ENCODE results near the gene USP33.
A peak's percentile ranks its signal among the peaks of the same experiment; 100 is the strongest.
"Not testable (repeated sequence)": the region's sequence is repeated elsewhere in the genome, so short reads cannot be mapped to it uniquely, and the experiment has no call there.

The USP33 gene

DNA sequence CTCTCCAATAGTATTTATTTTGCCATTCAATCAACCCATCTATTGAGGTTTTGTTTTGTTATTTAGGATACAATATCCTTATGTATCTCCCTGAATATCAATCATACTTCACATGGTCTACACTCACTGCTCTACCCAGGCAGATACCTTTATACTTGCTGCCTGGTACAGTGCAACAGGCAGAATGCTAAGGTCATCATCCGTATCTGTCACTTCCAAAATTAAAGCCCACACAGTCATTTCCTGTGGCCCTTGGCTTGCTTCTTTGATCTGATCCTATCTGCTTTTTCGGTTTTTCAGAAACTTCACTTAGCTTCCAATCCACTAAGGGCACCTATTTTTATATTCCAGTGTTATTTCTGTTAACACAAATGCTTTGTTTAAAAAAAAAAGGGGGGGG, 54.9 kb downstream of the USP33 start:
- H3K4me3 ChIP-seq (ENCODE audit: low read length), result no peak overlapping the region
- TF ChIP-seq, protein P1, sequence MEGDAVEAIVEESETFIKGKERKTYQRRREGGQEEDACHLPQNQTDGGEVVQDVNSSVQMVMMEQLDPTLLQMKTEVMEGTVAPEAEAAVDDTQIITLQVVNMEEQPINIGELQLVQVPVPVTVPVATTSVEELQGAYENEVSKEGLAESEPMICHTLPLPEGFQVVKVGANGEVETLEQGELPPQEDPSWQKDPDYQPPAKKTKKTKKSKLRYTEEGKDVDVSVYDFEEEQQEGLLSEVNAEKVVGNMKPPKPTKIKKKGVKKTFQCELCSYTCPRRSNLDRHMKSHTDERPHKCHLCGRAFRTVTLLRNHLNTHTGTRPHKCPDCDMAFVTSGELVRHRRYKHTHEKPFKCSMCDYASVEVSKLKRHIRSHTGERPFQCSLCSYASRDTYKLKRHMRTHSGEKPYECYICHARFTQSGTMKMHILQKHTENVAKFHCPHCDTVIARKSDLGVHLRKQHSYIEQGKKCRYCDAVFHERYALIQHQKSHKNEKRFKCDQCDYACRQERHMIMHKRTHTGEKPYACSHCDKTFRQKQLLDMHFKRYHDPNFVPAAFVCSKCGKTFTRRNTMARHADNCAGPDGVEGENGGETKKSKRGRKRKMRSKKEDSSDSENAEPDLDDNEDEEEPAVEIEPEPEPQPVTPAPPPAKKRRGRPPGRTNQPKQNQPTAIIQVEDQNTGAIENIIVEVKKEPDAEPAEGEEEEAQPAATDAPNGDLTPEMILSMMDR (conservative IDR thresholded peaks at IDR 0.05; ENCODE audit: low read depth, low read length), result no peak
- DNase-seq (ENCODE audit: low read depth), result no peak

DNA sequence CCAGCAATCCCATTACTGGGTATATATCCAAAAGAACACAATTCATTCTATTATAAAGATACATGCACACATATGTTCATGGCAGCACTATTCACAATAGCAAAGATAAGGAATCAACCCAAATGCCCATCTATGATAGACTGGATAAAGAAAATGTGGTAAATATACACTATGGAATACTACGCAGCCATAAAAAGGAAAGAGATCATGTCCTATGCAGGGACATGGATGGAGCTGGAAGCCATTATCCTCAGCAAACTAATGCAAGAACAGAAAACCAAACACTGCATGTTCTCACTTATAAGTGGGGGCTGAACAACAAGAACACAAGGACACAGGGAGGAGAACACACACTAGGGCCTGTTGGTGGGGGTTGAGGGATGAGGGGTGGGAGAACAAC, 60.0 kb downstream of the USP33 start:
- DNase-seq (ENCODE audit: low read depth); H3K4me3 ChIP-seq (ENCODE audit: low read length): not testable (repeated sequence)

DNA sequence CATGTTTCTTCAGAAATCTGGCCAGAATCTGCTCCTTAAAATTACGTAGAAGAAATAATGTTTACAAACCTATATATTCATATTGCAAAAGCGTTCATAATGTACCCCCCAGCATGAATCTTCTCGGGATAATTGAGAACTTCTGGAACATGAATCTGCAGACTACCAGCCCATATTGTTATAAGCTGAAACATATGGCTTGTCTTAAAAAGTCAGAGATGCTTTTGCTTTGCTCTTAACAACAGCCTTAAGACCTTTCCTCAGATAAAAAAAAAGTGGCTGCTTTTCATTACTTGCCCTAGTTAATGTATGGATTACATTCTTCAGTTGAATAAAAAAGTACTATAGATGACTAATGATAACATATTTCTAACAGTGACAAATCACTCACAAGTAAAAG, 62.2 kb downstream of the USP33 start:
- H3K4me3 ChIP-seq (ENCODE audit: low read length), result no peak overlapping the region
- TF ChIP-seq, protein P1 (conservative IDR thresholded peaks at IDR 0.05; ENCODE audit: low read depth, low read length), result no peak
- DNase-seq (ENCODE audit: low read depth), result no peak

DNA sequence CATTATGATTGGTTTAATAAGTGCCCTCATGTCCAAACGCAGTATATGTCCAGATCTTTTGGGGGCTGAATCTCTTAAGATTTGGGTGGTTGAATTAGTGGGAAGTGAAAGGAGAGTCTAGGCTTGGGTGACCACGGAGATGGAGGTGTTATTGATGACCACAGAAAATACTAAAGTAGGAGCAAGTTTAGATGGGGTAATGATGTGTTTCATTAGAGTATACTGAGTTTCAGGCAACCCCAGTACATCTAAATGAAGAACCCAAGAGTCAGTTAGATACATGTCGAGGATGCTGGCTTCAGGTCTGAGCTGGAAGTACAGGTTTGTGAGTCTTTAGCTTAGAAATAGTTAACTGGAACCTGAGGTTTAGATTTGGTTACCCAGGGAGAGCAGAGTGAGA, 70.7 kb downstream of the USP33 start:
- no peak overlapping the region for H3K4me3 ChIP-seq (ENCODE audit: low read length)
- DNase-seq (ENCODE audit: low read depth), result no peak
- TF ChIP-seq, protein P1 (conservative IDR thresholded peaks at IDR 0.05; ENCODE audit: low read depth, low read length), result no peak

DNA sequence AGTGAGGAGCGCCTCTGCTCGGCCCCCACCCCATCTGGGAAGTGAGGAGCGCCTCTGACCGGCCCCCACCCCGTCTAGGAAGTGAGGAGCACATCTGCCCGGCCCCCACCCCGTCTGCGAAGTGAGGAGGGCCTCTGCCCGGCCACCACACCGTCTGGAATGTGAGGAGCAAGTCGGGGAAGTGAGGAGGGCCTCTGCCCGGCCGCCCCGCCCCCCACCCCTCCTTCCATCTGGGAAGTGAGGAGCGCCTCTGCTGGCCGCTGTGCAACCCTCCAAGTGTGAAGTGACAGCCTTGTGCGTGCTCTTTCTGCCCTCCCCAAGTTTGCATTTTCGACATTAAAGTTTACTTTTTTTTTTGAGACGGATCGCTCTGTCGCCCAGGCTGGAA, 72.1 kb downstream of the USP33 start:
- no peak for DNase-seq (ENCODE audit: low read depth)
- TF ChIP-seq, protein P1 (conservative IDR thresholded peaks at IDR 0.05; ENCODE audit: low read depth, low read length), result peak; percentile 52
- peak overlapping the region; percentile 10 for H3K4me3 ChIP-seq (ENCODE audit: low read length)

DNA sequence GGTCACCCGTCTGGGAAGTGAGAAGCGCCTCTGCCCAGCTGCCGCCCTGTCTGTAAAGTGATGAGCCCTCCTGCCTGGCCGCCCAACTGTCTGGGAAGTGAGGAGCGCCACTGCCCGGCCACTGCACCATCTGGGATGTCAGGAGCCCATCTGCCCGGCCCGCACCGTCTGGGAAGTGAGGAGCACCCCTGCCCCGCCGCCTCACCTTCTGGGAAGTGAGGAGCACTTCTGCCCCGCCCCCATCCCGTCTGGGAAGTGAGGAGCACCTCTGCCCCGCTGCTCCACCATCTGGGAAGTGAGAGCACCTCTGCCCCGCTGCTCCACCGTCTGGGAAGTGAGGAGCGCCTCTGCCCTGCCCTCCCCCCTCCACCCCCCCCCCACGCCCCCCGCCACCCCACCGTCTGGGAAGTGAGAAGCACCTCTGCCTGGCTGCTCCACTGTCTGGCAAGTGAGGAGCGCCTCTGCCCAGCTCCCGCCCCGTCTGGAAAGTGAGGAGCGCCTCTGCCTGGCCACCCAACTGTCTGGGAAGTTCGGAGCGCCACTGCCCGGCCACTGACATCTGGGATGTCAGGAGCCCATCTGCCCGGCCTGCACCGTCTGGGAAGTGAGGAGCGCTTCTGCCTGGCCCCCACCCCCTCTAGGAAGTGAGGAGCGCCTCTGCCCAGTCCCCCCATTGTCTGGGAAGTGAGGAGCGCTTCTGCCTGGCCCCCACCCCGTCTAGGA, 72.7 kb downstream of the USP33 start:
- DNase-seq (ENCODE audit: low read depth), result no peak
- no peak overlapping the region for H3K4me3 ChIP-seq (ENCODE audit: low read length)
- TF ChIP-seq, protein P1 (conservative IDR thresholded peaks at IDR 0.05; ENCODE audit: low read depth, low read length), result no peak

DNA sequence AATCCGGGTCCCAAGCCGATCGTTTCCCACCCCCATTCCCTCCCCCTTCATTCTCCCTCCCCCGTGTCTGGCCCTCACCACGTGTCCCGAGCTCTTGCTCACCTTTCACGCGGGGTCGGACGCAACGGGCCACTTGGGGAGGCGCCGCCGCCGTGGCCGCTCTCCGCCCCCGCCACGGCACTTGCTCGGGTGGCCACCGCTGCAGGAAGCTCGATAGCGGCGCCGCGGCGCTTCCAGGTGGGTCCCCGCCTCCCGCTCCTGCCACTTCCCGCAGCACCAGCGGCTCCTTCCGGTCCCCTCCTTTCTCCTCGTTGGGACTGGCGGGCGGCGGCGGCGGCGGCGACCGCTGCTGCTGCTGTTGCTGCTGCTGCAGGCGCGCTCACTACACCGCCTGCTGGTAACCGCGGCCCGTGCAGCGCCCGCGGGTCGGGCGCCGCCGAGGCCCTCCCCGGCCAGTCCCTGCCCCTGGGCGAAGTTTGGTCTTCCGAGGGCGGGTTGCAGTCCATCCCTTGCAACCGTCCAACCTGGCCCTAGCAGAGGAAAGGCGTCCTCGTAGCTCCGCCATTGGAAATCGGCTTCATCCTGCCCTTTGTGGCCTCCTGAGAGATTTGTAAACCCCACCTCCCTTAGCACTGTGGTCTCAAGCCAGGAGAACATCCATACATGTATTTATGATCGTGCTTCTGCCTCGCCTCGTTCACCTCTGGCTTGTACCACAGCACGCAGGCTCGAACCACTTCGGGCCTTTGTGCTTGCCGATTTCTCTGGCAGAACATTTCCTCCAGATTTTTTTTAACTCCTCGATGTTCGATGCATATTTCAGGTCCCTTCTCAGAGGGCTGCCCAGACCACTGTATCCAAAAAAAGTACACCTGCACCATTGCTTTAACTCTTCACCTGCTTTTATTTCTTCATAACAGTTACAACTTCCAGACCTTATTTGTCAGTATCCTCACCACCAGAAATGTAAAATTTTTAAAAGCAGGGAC, 76.2 kb downstream of the USP33 start:
- TF ChIP-seq, protein P1 (conservative IDR thresholded peaks at IDR 0.05; ENCODE audit: low read depth, low read length), result peak; percentile 62
- DNase-seq (ENCODE audit: low read depth), result peak; percentile 62
- H3K4me3 ChIP-seq (ENCODE audit: low read length), result peak overlapping the region; percentile 98

Measured in retinal pigment epithelial cell (primary cell).